ENCODE data around the gene TCTN2.

Gene TCTN2

GRCh38 chr12:123670882-123671728, at the start of gene TCTN2:
Gene TCTN2 (plus strand): TSS chr12:123671113. CDS start chr12:123671241, 128 bp downstream.
- peak; percentile 70 for DNase-seq

- DNase-seq, result no peak
Measured at GRCh38 chr12:123621619-123622530, 49.0 kb upstream of the TCTN2 start.

GRCh38 chr12:123633379-123634141, 37.4 kb upstream of the TCTN2 start, which contains the start of the genes EIF2B1 and GTF2H3:
Gene EIF2B1 (minus strand): TSS chr12:123633686. CDS start chr12:123633557, 129 bp downstream.
Gene GTF2H3 (plus strand): TSS chr12:123633829. CDS start chr12:123633860, 31 bp downstream.
- DNase-seq, result peak; percentile 92

GRCh38 chr12:123634142-123634561, 36.8 kb upstream of the TCTN2 start:
- DNase-seq, result no peak

- no peak for DNase-seq
Measured at GRCh38 chr12:123643911-123644310, 27.0 kb upstream of the TCTN2 start.

GRCh38 chr12:123645380-123645779, 25.5 kb upstream of the TCTN2 start:
- DNase-seq, result no peak

- no peak for DNase-seq
Measured at GRCh38 chr12:123645878-123646277, 25.0 kb upstream of the TCTN2 start.

GRCh38 chr12:123648401-123648800, 22.5 kb upstream of the TCTN2 start:
- DNase-seq, result no peak

GRCh38 chr12:123654129-123654701, 16.7 kb upstream of the TCTN2 start:
- DNase-seq, result no peak

- no peak for DNase-seq
Measured at GRCh38 chr12:123655420-123655819, 15.5 kb upstream of the TCTN2 start.

GRCh38 chr12:123656392-123656791, 14.5 kb upstream of the TCTN2 start:
- no peak for DNase-seq

GRCh38 chr12:123657211-123657610, 13.7 kb upstream of the TCTN2 start:
- DNase-seq, result no peak

- DNase-seq, result no peak
Measured at GRCh38 chr12:123659996-123660727, 10.8 kb upstream of the TCTN2 start.

- no peak for DNase-seq
Measured at GRCh38 chr12:123667771-123668170, 3.1 kb upstream of the TCTN2 start.

- no peak for DNase-seq
Measured at GRCh38 chr12:123671876-123672275, 963 bp downstream of the TCTN2 start.

GRCh38 chr12:123675436-123675835, 4.5 kb downstream of the TCTN2 start:
- DNase-seq, result no peak

- DNase-seq, result no peak
Measured at GRCh38 chr12:123676616-123677320, 5.9 kb downstream of the TCTN2 start.

GRCh38 chr12:123678981-123679380, 8.1 kb downstream of the TCTN2 start:
- DNase-seq, result no peak

- DNase-seq, result no peak
Measured at GRCh38 chr12:123681605-123682004, 10.7 kb downstream of the TCTN2 start.

- DNase-seq, result no peak
Measured at GRCh38 chr12:123683964-123684363, 13.1 kb downstream of the TCTN2 start.

GRCh38 chr12:123686636-123687190, 15.8 kb downstream of the TCTN2 start:
- no peak for DNase-seq

Measured in NCI-H1092 (cell line).